Activated T-cell treated with anti-CD3 and anti-CD28 coated beads, Interleukin-2, amount 50 U/mL, for 1 hour (primary cell): Measurements from ENCODE around the gene NR2F2.

Source experiments
- DNase-seq: peaks from one replicate; pipeline ENCODE4 v3.0.0-alpha.2; 2020

The NR2F2 gene

DNA sequence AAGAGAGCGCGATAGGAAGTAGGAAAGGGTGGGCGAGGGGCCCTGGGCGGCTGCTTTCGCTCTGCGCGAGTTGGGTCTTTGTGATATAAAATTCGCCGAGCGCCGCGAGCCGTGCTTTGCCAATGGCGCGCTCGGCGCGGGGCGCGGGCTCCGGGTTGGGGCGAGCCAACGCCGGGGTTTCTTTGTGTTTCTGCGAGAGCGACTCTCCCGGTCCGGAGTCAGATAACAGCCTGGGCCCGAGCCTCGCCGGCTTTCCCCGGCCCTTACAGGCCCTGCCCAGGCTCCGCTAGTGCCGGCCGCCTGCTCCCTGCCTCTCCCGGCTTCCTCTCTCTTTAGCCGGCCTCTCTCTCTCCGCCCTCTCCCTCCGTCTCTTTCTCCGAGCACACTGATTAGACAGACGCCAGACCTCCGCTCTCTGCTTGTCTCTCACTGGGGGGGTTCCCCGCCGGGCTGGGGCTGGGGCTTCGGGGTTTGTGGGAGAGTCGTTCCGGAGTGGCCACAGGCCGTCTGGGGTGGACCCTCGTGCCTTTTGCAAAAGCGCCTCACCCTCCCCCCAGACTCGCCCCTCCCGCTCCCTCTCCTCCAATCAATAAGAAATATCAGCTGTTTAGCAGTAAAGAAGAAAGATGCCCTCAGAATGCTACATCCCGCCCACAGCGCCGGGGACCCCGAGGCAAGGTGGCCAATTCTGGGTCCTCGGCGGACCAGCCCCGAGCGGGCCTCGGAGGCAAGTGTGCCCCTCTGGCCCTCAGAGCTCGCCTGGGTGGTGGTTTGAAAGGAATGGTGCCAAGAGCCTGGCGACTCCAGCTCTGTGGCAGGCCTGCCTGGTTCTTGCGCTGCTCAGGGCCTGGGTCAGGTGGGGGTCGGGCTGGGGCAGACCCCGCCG is 2.9 kb downstream of the NR2F2 start:
- DNase-seq: no peak

DNA sequence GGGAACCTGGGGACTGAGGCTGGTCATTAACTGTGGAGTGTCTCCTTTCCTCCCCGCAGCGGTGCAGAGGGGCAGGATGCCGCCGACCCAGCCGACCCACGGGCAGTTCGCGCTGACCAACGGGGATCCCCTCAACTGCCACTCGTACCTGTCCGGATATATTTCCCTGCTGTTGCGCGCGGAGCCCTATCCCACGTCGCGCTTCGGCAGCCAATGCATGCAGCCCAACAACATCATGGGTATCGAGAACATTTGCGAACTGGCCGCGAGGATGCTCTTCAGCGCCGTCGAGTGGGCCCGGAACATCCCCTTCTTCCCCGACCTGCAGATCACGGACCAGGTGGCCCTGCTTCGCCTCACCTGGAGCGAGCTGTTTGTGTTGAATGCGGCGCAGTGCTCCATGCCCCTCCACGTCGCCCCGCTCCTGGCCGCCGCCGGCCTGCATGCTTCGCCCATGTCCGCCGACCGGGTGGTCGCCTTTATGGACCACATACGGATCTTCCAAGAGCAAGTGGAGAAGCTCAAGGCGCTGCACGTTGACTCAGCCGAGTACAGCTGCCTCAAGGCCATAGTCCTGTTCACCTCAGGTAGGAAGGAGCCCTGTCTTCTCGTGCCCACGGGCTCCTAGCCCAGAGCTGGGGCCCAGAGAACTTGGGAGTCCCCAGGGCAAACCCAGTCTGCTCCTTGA is 3.7 kb downstream of the NR2F2 start:
- DNase-seq: no peak

DNA sequence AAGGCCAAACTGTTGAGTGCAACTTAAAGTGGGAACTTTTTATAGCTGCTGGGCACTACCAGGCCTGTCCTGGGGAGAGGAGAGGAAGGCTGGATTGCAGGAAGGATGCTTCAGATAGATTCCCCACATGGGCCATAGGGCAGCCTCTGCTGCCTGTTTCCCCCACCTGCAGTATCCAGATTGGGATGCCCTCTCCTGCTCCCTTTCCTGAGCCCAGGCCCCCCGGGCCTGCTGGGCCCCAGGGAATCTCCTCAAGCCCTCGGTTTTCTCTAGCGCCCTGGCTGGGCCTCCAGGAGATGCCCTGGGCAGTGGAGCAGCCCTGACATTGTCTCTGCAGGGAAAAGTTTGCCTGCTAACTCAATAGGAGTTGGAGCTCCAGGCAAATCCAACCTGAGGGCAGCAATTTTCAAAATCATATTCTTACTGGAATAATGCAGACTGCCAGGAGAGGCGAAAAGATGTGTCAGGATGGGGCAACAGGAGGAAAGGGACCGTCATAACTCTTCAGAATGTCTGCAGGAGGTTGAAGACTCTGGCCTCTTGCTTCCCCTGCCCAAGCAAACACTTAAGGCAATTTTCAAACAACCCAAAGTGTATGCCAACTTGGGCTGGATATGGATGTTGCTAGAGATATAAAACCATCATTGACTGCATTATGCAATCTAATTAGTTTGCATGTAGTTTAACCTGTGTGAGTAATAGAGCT is 4.4 kb downstream of the NR2F2 start:
- DNase-seq: no peak

DNA sequence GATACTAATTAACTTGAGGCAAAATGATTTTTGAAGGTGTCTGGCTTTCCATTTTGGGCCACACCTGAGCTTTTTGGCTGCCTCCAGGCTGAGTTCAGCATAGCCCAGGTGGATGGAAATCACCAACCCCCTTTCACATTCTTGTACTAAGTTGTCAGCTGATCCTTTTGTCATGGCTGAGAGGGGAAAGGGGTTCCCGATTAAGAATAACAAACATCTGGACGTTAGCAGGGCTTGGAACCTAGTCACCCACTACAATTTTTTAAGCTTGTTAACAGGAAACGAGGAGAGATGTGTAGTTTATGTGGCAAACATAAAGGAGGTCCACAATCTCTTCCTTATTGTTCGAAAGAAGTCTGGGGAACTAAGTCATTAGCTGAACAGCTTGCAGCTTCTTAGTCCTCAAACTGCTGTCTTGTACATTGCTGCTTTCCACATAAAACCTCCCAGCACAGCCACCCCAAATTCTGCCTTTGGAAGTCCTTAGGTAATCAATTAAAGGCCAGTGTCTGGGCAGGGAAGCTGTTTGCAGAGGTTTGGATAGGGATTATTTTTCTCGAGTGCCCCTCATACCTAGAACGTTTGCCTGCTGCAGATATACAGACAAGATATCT is 5.0 kb downstream of the NR2F2 start:
- DNase-seq: no peak

DNA sequence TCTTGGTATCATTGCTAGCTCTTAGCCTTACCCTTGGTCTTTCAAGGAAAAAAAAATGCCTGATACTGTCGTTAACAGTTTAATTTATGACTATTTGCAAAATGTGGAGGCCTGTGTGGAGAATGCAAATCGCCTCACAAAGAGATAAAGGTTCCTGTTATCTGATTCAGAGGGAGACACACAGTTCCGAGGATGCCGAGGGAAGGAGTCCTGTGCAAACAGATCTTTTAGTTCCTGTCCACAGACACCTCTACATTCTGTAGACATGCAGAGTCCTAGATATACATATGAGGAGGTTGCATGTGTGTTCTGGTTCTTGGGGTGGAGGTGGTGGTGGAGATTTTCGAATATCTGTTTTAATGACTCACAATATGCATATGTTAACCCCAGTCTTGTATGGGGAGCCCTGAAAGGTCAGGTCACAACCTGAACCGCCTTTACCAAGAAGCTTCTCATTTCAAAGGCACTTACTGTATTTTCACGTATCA is 5.7 kb downstream of the NR2F2 start:
- no peak for DNase-seq

DNA sequence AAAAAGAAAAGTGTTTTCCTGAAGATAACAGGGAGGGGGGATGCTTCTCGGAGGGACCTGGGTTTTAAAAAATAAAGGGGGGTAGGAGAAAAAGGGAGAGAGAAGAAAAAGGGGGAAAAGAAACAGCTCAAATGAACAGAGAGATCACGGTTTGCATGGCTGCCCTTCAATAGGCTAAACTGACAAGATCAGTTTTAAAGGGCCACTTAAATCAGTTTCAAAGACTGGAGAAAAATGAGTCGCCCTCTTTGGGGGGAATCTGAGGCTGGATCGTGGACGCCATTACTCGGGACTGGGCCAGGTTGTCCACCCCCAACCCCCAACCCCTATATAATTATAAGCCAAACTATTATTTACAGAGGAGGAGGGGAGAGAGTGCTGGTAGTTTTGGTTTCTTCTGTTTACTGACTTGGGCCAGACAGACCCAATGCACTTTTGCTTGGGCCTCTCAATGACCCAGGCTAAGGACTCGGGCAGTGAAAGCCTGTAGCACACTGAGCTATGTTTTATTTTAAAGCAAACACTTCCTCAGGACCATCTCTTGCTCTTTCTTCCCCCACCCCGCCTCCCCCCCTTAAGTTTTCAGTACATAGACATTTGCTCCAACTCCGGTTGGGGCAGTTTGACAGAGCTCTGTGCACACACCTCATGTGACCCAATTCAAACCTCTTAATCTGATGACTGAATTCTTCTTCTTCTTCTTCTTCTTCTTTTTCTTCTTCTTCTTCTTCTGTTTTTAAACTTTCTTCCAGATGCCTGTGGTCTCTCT is 6.3 kb downstream of the NR2F2 start:
- no peak for DNase-seq

DNA sequence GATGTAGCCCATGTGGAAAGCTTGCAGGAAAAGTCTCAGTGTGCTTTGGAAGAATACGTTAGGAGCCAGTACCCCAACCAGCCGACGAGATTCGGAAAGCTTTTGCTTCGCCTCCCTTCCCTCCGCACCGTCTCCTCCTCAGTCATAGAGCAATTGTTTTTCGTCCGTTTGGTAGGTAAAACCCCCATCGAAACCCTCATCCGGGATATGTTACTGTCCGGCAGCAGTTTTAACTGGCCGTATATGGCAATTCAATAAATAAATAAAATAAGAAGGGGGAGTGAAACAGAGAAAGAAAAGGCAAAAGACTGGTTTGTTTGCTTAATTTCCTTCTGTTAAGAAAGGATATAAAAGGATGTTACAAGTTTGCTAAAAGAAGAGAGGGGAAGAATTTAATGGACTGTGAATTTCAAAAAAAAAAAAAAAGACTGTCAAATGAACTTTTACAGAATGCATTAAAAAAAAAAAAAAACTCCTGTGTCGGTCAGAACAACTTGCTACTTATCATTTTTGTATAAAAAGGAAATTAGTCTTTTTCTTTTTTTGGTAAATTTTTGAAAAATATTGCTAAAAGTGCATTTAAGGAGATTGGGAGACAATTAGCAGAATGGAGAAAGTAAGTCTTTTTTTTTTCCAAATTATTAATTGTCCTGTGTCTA is 7.0 kb downstream of the NR2F2 start:
- no peak for DNase-seq

DNA sequence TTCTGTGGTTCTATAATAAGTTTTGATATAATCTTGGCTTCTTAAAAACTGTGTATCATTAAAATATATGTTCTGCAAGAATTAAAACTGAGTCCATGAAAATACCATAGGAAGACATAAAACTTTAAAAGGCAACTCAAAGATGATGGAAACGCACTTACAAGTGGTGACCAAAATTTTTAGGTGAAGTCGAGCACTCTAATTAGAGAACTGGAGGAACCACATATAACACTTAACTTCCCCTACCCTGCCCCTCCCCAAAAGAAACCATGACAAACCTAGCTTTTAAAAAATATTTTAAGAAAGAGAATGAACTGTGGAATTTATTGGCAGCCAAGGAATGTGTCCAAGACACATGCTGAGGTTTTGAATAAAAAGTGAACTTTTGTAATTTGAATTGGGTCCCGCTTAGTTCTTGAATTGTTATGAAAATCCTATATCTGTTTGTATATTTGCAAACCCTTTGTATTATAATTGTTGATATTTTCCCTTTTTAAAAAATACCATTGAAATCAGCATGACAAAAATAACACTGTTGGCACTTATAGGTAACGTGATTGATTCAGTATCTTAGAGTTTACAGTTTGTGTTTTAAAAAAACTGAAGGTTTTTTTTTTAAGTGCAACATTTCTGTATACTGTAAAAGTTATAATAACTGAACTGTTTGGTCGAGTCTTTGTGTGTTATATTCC is 7.7 kb downstream of the NR2F2 start:
- no peak for DNase-seq

DNA sequence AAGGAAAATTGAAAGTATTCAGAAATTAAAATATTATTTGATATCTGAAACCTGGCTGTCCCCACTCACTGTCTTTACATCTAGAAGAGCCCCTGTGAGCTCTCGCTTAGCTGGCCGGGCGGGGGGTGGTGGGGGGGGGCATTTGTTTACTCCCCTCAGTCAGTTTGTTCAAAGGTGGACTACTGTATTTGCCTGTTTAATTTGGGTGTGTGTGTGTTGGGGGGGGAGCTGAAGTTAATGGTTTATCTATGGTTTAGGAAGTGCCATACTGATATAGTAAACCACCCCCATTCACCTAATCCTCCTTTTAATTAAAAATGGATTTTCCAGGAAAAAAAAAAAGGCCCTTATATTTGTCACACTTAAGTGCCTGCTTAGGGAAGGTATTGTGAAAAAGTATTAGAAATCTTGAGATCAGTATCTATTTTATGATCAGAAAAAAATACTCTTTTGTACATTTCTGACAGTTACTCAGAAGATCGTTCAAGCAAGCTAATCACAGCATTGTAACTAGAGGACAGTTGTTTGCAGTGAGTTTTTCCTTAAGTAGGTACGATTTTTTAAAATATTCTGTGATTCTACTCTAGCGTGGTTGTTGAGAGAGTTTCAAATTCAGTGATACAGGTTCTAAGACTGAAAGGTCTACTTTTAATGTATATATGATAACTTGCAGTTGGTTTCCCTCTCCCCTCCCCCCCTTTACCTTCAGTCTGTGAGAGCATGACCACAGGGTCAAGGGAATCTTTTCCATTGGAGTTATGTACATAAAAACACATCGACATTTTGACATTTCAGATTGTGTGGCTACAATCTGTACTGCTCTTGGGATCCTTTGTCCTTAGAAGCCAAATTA is 8.5 kb downstream of the NR2F2 start:
- DNase-seq: no peak

DNA sequence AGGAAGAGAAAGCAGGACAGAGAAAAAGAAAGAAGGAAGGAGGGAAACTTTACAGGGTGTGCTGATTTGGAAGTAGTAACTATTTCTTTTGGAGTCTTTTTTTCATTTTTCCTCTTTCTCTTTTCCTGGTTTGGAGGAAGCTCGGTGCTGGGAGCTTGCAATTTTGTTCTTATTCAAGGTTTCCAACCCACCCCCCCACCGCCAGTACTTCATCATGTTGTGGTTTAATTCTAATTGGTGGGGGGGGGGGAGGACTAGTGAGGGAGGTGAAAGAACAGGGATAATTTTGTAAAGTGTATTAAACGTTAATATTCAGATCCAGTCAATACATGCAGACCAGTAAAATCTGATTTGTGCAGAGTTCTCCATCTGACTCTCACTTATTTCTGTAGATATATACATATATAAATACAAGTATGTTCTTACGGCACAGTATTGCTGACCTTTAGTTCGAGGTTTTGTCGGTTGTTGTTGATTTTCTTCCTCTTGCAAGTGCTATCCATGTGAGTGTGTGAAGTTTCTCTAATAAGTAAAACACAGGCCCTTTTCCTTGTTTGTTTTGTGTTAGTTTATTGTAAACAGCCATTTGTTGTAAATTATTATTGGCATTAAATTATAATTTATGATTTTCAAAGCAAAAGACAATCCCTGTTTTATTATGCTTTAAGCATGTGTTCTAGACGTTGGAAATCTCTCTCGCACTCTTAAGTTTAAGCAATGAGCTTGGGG is 9.3 kb downstream of the NR2F2 start:
- no peak for DNase-seq

DNA sequence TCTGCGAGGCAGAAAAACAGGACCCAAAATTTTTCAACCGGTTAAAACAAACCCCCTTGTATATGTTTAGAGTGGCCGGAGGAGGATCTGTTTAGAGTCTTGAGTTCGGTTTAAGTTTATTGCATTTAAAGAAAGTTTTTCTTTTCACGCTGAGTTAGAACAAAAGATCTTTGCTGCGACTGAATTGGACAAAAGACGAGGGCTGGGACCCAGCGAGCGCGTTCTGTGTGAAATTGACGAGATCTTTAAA is 9.8 kb downstream of the NR2F2 start:
- DNase-seq: no peak

DNA sequence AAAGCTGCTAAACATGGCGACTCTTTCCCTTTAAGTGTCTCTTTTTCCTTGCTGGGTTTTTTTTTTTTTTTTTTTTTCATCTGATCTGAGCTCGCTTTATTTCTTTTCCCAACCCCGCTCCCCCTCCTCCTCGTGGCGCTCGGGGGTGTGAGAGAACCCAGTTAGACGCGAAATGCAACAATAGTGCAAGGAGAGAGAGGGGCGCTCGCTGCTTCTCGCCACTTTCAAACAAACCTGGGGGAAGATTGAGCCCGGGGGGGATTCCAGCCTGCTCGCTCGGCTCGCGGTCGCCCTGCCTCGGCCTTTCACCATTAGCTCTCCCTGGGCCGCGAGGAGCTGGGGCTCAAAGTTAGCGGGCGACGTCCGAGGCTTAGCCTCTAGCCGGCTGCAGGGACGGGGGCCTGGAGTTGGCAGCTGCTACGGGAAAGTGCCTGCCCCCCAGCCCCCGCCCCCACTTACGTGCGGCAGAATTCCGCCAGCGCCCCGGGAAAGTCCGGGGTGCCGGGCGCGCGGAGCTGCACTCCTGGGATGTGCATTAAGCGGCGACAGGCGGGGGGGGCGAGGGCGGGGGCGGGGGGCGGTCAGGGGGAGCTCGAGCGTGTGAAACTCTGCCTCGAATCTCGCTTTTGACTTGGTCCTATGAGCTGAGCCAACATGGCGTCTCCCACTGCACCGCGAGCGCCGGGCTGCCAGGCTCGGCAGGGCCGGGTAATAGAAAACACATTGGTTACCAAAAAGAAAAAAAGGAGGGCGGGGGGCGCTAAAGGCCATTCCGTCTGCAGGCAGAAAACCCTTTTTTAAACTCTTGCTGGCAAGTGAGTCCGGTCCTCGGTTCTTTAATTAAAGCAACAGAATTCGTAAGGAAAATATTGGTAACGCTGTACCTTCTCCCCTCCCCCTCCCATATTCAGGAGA is 10.4 kb downstream of the NR2F2 start:
- no peak for DNase-seq

DNA sequence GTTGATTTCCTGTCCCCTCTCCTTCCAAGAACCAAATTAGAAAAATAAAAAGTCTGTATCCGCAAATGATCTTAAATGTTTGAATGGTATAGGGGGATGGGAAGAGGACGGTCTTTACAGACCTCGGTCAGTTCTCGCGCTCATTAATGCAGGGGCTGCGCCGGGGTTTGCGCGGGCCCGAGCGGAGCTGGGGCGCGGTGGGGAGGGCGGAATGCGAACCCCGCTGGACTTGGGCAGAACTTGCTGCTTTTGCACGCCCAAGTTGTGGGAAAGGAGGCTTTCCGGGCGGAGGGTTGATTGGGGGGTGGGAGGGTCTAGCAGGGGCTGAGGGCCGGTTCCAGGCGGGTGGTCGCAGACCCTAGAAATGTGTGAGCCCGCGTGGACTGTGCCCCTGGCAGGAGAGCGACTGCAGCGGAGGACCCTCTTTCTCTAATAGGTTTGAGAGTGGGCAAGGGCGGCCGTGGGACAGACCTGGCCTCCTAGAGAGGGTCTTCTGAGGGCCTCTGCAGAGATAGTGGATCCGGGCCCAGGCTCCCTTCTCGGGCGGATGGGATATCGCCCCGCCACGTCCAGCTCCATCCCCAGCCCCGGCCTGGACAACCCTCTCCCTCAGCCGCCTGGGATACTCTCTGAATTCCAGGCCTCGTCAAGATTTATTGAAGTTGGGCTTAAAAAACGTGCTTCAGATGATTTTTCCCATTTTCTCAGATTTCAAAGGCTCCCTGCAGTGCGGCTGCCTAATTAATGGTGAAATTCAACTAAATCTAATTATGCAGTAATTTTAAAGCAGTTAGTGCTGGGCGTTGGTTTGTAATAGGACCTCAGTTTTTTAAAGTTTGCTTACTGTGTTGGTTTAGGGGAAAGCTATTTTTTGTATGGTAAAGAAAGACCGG is 11.3 kb downstream of the NR2F2 start:
- no peak for DNase-seq

DNA sequence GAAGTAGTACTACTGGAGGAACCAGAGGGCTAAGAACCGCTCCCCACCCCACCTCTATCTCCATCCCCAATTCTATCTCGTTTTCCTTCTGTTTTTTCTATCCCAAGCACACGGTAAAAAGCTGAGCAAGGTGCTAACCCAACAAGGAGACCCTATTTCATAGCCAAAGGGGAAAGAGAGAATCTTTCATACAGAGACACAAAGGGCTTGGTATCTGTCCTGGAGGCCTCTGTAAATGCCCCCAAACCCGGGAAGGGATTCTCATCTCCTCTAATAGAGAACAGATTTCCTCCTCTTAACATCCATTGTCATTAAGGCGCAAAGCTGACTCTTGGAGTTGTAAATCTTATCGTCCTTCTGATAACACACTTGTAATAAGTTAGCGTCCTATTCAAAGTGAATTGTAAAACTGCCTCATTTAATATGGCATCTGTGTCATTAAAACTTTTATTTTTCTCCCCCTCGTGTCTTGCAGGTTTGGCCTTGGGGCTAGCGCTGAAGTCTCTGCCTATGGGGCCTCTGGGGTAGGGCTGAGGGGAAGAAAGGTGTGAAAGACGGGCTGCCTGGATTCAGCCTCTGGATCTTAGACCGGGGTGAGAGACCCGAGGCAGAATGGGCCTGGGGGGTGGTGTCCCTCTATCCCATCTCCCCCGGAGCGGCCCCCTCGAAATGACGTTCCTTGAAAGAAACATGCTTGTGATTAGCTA is 12.1 kb downstream of the NR2F2 start:
- DNase-seq: no peak

DNA sequence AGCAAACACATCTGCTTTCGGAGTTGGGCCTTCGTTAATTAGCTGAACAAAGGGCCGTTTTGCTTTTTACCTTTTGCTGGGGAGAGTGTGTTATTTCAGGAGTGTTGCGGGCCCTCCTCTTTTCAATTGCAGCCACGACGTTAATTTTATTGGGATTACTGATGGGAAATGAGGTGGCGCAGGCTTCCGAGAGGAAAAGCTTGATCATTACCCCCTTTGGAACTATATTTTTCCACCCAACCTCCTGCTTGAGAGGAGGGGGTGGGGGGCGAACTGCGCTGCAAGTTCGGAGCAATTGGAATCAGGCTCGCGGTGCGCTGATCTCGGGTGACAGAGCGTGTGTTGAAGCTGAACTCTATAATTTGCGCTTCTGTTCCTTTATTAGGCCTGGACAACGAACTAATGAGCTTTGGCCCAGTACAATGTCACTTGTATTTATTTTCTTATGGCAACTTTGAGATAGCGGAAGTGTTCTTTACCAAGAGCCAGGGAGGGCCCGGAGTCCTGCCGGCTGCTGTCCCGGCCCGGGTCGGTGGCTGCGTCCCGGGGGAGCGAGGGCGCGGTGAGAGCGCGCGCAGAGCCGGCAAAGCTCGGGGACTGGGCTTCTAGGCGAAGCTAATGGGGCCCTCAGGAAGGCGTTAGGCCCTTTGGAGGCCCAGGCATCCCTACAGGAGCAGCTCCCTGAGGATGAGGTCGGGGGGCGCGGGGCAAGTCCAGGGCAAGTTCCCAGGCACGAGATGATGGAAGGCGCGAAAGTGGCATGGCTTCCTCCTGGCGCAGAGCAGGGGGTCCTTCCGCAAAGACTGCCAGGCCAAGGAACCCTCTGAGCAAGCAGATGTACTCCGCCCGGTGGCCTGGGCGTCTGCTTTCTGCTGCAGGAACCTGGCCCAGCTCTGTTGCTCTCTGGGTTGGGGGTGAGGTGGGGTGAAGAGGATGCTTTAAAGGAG is 12.9 kb downstream of the NR2F2 start:
- no peak for DNase-seq
